GM12891 (cell line): ENCODE results near the gene SEMA5A.

Experiments
- POLR2A ChIP-seq: IDR thresholded peaks from 2 replicates; pipeline ENCODE4 v1.6.1; 2011; ENCODE audit warnings: low read depth, low read length, control low read depth
- POLR2AphosphoS5 ChIP-seq: IDR thresholded peaks from 2 replicates; pipeline ENCODE4 v1.6.1; 2011; ENCODE audit warnings: low read depth, low read length, control low read depth
- TAF1 ChIP-seq: IDR thresholded peaks from 2 replicates; pipeline ENCODE4 v1.6.1; 2011; ENCODE audit warnings: low read depth, low read length, control low read depth

DNA sequence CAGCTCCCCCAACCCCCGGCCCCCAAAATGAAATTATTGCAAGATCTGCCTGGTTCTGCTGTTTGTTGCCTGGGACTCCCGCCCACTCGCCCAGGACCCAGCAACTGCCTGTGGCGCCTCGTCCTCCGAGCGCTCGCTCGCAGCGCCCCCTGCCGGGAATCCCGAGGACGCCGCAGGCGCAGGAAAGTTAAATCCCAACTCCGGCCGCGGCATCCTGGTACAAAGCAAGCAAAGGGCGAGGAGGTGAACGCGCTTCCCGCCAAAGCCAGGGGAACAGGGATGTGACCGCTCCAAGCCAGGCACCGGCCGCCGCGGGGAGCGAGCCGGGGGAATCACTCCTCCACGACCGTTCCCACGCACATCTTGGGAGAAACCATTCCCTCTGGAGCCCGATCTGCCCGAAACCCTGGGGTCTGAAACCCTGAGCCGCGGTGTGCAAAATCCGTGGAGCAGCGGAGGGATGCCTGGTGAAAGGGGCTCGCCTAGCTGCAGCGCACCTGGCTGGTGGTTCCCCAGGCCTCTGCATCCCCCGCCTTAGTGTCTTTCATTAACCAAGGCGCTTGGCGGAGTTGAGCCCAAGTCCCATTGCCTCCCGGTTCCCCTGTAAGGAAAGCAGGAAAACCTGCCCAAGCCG lies 1.3 kb downstream of the SEMA5A start:
- TF ChIP-seq POLR2AphosphoS5 (no peak), POLR2A (no peak), TAF1 (no peak)
